Nephron (organoid): ENCODE results near the gene CATSPERB.

ENCODE experiments used
- H3K27ac Mint-ChIP-seq, 3 experiments: 2 replicates each; pipeline ENCODE4 v1.8.0; 2020; ENCODE audit warnings: mixed read lengths in 3 of 3, mild to moderate bottlenecking in 2 of 3, moderate library complexity in 1 of 3
- H3K27me3 Mint-ChIP-seq: 2 replicates; pipeline ENCODE4 v1.8.0; 2021; ENCODE audit warnings: low read depth, mild to moderate bottlenecking, moderate library complexity, mixed read lengths
- H3K36me3 Mint-ChIP-seq: 2 replicates; pipeline ENCODE4 v1.8.0; 2020; ENCODE audit warnings: low read depth, mixed read lengths
- H3K4me1 Mint-ChIP-seq: 2 replicates; pipeline ENCODE4 v1.8.0; 2020; ENCODE audit warnings: mixed read lengths
- H3K4me3 Mint-ChIP-seq, 3 experiments: 2 replicates each; pipeline ENCODE4 v1.8.0; 2020; ENCODE audit warnings: mild to moderate bottlenecking in 3 of 3, mixed read lengths in 3 of 3, moderate library complexity in 2 of 3
- H3K9me3 Mint-ChIP-seq: 2 replicates; pipeline ENCODE4 v1.8.0; 2020; ENCODE audit warnings: mixed read lengths
- TF ChIP-seq, protein P1 (sequence below), 3 experiments: fragments of 200-600 bp; sonication (generic); IDR thresholded peaks; one replicate each; pipeline ENCODE4 v1.5.0; 2021; ENCODE audit warnings: antibody characterized with exemption in 3 of 3; ENCODE audit not compliant: unreplicated experiment in 3 of 3

The CATSPERB gene

GRCh38 chr14:91580876-91581577, 150.9 kb downstream of the CATSPERB start:
- Mint-ChIP-seq H3K27ac (peak overlapping the region in 2 of 3 experiments; percentile 6 to 67), H3K4me3 (no peak overlapping the region), H3K36me3 (no peaks in the 10 kb centered on the region), H3K9me3 (peaks cover 20% of the 10 kb centered on the region), H3K4me1 (peaks cover 6% of the 10 kb centered on the region), H3K27me3 (peaks cover 13% of the 10 kb centered on the region)
- TF ChIP-seq, protein P1, sequence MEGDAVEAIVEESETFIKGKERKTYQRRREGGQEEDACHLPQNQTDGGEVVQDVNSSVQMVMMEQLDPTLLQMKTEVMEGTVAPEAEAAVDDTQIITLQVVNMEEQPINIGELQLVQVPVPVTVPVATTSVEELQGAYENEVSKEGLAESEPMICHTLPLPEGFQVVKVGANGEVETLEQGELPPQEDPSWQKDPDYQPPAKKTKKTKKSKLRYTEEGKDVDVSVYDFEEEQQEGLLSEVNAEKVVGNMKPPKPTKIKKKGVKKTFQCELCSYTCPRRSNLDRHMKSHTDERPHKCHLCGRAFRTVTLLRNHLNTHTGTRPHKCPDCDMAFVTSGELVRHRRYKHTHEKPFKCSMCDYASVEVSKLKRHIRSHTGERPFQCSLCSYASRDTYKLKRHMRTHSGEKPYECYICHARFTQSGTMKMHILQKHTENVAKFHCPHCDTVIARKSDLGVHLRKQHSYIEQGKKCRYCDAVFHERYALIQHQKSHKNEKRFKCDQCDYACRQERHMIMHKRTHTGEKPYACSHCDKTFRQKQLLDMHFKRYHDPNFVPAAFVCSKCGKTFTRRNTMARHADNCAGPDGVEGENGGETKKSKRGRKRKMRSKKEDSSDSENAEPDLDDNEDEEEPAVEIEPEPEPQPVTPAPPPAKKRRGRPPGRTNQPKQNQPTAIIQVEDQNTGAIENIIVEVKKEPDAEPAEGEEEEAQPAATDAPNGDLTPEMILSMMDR (IDR thresholded peaks at IDR 0.05; ENCODE audit: unreplicated experiment in 3 of 3), result no peak

- H3K9me3 Mint-ChIP-seq, result peaks cover 15% of the 10 kb centered on the region
- peaks cover 13% of the 10 kb centered on the region for H3K4me1 Mint-ChIP-seq
- peaks cover 41% of the 10 kb centered on the region for H3K27me3 Mint-ChIP-seq
- H3K4me3 Mint-ChIP-seq, result no peak overlapping the region
- no peaks in the 10 kb centered on the region for H3K36me3 Mint-ChIP-seq
- TF ChIP-seq, protein P1 (IDR thresholded peaks at IDR 0.05; ENCODE audit: unreplicated experiment in 3 of 3), result no peak
- no peak overlapping the region for H3K27ac Mint-ChIP-seq
Observed at GRCh38 chr14:91577632-91578233, 154.2 kb downstream of the CATSPERB start.

GRCh38 chr14:91575469-91576208, 156.2 kb downstream of the CATSPERB start:
- Mint-ChIP-seq H3K36me3 (no peaks in the 10 kb centered on the region), H3K9me3 (peaks cover 19% of the 10 kb centered on the region), H3K27ac (peak overlapping the region in 1 of 3 experiments; percentile 44), H3K27me3 (peaks cover 44% of the 10 kb centered on the region), H3K4me3 (peak overlapping the region in 2 of 3 experiments; percentile 8 to 9), H3K4me1 (peaks cover 13% of the 10 kb centered on the region)
- TF ChIP-seq, protein P1 (IDR thresholded peaks at IDR 0.05; ENCODE audit: unreplicated experiment in 3 of 3), result no peak

- H3K36me3 Mint-ChIP-seq, result no peaks in the 10 kb centered on the region
- H3K9me3 Mint-ChIP-seq, result peaks cover 10% of the 10 kb centered on the region
- peak overlapping the region; percentile 76 to 87 (median 84) for H3K4me3 Mint-ChIP-seq
- H3K27ac Mint-ChIP-seq, result peak overlapping the region in 2 of 3 experiments; percentile 12 to 13
- TF ChIP-seq, protein P1 (IDR thresholded peaks at IDR 0.05; ENCODE audit: unreplicated experiment in 3 of 3), result no peak
- H3K27me3 Mint-ChIP-seq, result peaks cover 49% of the 10 kb centered on the region
- peaks cover 13% of the 10 kb centered on the region for H3K4me1 Mint-ChIP-seq
Observed at GRCh38 chr14:91573894-91574837, 157.7 kb downstream of the CATSPERB start.

DNA sequence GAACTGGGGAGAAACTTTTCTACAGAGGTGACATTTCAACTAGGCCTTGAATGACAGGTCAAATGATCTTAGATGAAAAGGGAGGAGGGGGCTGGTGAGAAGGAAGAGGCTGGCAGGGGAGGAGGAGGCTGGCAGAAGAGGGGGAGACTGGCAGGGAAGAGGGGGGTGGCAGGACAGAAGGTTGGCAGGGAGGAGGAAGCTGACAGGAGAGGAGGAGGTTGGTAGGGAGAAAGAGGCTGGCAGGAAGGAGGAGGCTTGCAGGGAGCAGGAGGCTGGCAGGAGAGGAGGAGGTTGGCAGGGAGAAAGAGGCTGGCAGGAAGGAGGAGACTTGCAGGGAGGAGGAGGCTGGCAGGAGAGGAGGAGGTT, 158.4 kb downstream of the CATSPERB start:
- H3K27ac Mint-ChIP-seq, result no peak overlapping the region
- H3K36me3 Mint-ChIP-seq, result no peaks in the 10 kb centered on the region
- TF ChIP-seq, protein P1 (IDR thresholded peaks at IDR 0.05; ENCODE audit: unreplicated experiment in 3 of 3), result no peak
- peaks cover 8% of the 10 kb centered on the region for H3K9me3 Mint-ChIP-seq
- H3K4me1 Mint-ChIP-seq, result peaks cover 13% of the 10 kb centered on the region
- H3K27me3 Mint-ChIP-seq, result peaks cover 45% of the 10 kb centered on the region
- peak overlapping the region; percentile 54 to 69 (median 67) for H3K4me3 Mint-ChIP-seq
